Stromal cell of bone marrow (primary cell): Measurements from ENCODE around the gene SLC6A9.

Experiments used
- DNase-seq: peaks from one replicate; pipeline ENCODE4 v3.0.0-alpha.2; 2012; ENCODE audit warnings: low read depth

SLC6A9 gene

GRCh38 chr1:43983253-43983899 is 47.9 kb downstream of the SLC6A9 start:
- no peak for DNase-seq

GRCh38 chr1:43982808-43983207 is 48.5 kb downstream of the SLC6A9 start:
- DNase-seq, result no peak

- DNase-seq, result no peak
Measured at GRCh38 chr1:43982241-43982640, 49.0 kb downstream of the SLC6A9 start.

- DNase-seq, result no peak
Measured at GRCh38 chr1:43981636-43982035, 49.6 kb downstream of the SLC6A9 start.

- no peak for DNase-seq
Measured at GRCh38 chr1:43981135-43981491, 50.1 kb downstream of the SLC6A9 start.

GRCh38 chr1:43980255-43981134 is 50.8 kb downstream of the SLC6A9 start:
- no peak for DNase-seq

GRCh38 chr1:43979528-43980254 is 51.6 kb downstream of the SLC6A9 start:
- no peak for DNase-seq

GRCh38 chr1:43979261-43979527 is 52.1 kb downstream of the SLC6A9 start:
- DNase-seq, result no peak

GRCh38 chr1:43978551-43979260 is 52.6 kb downstream of the SLC6A9 start, which contains the start of gene B4GALT2:
Gene B4GALT2, plus strand, starts transcription at chr1:43979210. Its CDS starts 1,951 bp downstream, at chr1:43981161.
- DNase-seq, result no peak

- no peak for DNase-seq
Measured at GRCh38 chr1:43978264-43978550, 53.1 kb downstream of the SLC6A9 start.

- DNase-seq, result no peak
Measured at GRCh38 chr1:43977376-43978263, 53.6 kb downstream of the SLC6A9 start.

- no peak for DNase-seq
Measured at GRCh38 chr1:43976890-43977289, 54.4 kb downstream of the SLC6A9 start.

GRCh38 chr1:43976045-43976444 is 55.2 kb downstream of the SLC6A9 start:
- DNase-seq, result no peak

- no peak for DNase-seq
Measured at GRCh38 chr1:43975249-43975961, 55.9 kb downstream of the SLC6A9 start.

GRCh38 chr1:43974443-43975248 is 56.6 kb downstream of the SLC6A9 start, which contains the start of gene ATP6V0B:
Gene ATP6V0B, plus strand, starts transcription at chr1:43974960. Its CDS starts 81 bp downstream, at chr1:43975041.
- DNase-seq, result peak; percentile 89

GRCh38 chr1:43973981-43974442 is 57.2 kb downstream of the SLC6A9 start:
- no peak for DNase-seq

GRCh38 chr1:43971336-43971980 is 59.8 kb downstream of the SLC6A9 start:
- DNase-seq, result no peak

- no peak for DNase-seq
Measured at GRCh38 chr1:43970911-43971310, 60.4 kb downstream of the SLC6A9 start.

- no peak for DNase-seq
Measured at GRCh38 chr1:43970502-43970901, 60.8 kb downstream of the SLC6A9 start.
